Measurements from ENCODE around the gene TFR2.

DNA sequence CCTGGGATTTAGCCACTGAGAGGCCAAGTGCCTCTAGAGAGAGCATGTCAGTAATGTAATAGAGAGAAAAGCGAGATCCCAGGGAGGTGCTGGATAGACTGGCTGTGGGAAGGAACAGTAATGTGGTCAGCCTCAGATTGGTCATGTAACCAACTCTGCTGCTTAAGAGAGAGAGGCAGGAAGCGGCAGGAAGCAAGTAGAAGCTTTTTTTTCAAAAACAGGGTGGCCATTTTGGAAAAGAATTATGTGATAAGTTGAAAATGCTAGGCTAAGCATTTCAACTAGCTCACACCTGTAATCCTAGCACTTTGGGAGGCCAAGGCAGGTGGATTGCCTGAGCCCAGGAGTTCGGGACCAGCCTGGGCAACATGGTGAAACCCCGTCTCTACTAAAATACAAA is 42.9 kb downstream of the TFR2 start:
- TF ChIP-seq, protein P1, sequence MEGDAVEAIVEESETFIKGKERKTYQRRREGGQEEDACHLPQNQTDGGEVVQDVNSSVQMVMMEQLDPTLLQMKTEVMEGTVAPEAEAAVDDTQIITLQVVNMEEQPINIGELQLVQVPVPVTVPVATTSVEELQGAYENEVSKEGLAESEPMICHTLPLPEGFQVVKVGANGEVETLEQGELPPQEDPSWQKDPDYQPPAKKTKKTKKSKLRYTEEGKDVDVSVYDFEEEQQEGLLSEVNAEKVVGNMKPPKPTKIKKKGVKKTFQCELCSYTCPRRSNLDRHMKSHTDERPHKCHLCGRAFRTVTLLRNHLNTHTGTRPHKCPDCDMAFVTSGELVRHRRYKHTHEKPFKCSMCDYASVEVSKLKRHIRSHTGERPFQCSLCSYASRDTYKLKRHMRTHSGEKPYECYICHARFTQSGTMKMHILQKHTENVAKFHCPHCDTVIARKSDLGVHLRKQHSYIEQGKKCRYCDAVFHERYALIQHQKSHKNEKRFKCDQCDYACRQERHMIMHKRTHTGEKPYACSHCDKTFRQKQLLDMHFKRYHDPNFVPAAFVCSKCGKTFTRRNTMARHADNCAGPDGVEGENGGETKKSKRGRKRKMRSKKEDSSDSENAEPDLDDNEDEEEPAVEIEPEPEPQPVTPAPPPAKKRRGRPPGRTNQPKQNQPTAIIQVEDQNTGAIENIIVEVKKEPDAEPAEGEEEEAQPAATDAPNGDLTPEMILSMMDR (IDR thresholded peaks at IDR 0.05) = no peak
- TF ChIP-seq EP300 (IDR thresholded peaks at IDR 0.05; ENCODE audit: low read depth) = no peak
- no peak for TF ChIP-seq POLR2A (IDR thresholded peaks at IDR 0.05)
- no peak for TF ChIP-seq POLR2AphosphoS5 (IDR thresholded peaks at IDR 0.05)
